ENCODE measurements around the gene MCRS1. TPM values are rescaled to one million over a fixed set of nuclear protein-coding genes. Genes with fewer than 3 reads are reported as not detected.
A peak's percentile ranks its signal among the peaks of the same experiment; 100 is the strongest.

Gene MCRS1
- total RNA-seq, 1 donor from 2014 or later: 103 TPM

DNA sequence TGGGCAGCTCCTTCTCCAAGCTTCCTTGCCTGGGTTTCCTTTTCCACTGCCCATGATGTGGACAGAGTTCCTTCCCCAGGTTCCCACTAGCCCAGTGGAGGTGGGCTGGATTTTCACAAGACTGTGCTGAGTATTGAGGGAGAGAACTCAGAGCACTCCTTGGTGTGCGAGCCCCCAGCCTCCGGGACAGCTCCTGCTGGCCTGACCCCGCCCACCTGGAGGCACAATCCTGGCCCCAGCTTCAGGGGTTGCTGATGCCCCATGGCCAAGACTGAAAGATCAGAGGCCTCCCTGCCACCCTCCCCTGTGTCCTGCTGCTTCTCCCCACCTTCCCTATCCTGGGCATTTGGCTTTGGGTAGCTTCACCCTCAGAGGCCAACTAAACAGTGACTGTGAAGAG is 21.5 kb downstream of the MCRS1 start:
- peaks cover 25% of the 10 kb centered on the region for H3K4me1 Mint-ChIP-seq (ENCODE audit: low read depth, unreplicated experiment)
- no peak overlapping the region for H3K27ac Mint-ChIP-seq (ENCODE audit: unreplicated experiment)
- no peak for DNase-seq
- H3K36me3 Mint-ChIP-seq (ENCODE audit: unreplicated experiment): no peaks in the 10 kb centered on the region
- H3K27me3 Mint-ChIP-seq (ENCODE audit: unreplicated experiment): peaks cover 21% of the 10 kb centered on the region
- H3K4me3 Mint-ChIP-seq (ENCODE audit: unreplicated experiment): no peak overlapping the region
- H3K9me3 Mint-ChIP-seq (ENCODE audit: unreplicated experiment): peaks cover 15% of the 10 kb centered on the region
- TF ChIP-seq, protein P1, sequence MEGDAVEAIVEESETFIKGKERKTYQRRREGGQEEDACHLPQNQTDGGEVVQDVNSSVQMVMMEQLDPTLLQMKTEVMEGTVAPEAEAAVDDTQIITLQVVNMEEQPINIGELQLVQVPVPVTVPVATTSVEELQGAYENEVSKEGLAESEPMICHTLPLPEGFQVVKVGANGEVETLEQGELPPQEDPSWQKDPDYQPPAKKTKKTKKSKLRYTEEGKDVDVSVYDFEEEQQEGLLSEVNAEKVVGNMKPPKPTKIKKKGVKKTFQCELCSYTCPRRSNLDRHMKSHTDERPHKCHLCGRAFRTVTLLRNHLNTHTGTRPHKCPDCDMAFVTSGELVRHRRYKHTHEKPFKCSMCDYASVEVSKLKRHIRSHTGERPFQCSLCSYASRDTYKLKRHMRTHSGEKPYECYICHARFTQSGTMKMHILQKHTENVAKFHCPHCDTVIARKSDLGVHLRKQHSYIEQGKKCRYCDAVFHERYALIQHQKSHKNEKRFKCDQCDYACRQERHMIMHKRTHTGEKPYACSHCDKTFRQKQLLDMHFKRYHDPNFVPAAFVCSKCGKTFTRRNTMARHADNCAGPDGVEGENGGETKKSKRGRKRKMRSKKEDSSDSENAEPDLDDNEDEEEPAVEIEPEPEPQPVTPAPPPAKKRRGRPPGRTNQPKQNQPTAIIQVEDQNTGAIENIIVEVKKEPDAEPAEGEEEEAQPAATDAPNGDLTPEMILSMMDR (IDR thresholded peaks at IDR 0.05; ENCODE audit: partially characterized antibody, unreplicated experiment): no peak

DNA sequence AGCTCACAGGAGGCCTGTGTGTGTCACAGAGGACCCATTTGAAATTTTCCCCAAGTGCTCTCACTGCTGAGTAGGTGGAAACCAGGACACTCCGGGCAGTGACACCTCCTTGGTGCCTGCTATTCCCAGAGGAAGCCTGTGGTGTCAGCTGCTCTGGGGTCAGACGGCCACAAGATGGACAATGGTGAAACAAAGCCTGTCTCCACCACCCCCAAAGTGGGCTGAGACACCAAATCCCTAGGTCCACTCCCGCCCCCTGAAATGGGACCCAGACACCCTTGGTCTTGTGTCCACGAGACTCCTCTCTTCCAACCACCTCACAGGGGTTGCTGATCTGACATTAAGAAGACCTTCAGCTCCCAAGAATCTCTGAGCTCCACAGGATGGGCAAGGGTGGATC is 22.1 kb downstream of the MCRS1 start:
- TF ChIP-seq, protein P1 (IDR thresholded peaks at IDR 0.05; ENCODE audit: partially characterized antibody, unreplicated experiment): no peak
- Mint-ChIP-seq H3K36me3 (ENCODE audit: unreplicated experiment) (no peaks in the 10 kb centered on the region), H3K27me3 (ENCODE audit: unreplicated experiment) (peaks cover 25% of the 10 kb centered on the region), H3K27ac (ENCODE audit: unreplicated experiment) (no peak overlapping the region), H3K4me3 (ENCODE audit: unreplicated experiment) (no peak overlapping the region), H3K4me1 (ENCODE audit: low read depth, unreplicated experiment) (peaks cover 27% of the 10 kb centered on the region), H3K9me3 (ENCODE audit: unreplicated experiment) (peaks cover 13% of the 10 kb centered on the region)
- no peak for DNase-seq

GRCh38 chr12:49543914-49544815 is 23.8 kb downstream of the MCRS1 start:
- H3K27me3 Mint-ChIP-seq (ENCODE audit: unreplicated experiment): peaks cover 28% of the 10 kb centered on the region
- H3K27ac Mint-ChIP-seq (ENCODE audit: unreplicated experiment): peak overlapping the region; percentile 34
- peak; percentile 44 for DNase-seq
- peak overlapping the region; percentile 72 for H3K4me3 Mint-ChIP-seq (ENCODE audit: unreplicated experiment)
- H3K4me1 Mint-ChIP-seq (ENCODE audit: low read depth, unreplicated experiment): peaks cover 23% of the 10 kb centered on the region
- TF ChIP-seq, protein P1 (IDR thresholded peaks at IDR 0.05; ENCODE audit: partially characterized antibody, unreplicated experiment): no peak
- H3K9me3 Mint-ChIP-seq (ENCODE audit: unreplicated experiment): peaks cover 8% of the 10 kb centered on the region
- H3K36me3 Mint-ChIP-seq (ENCODE audit: unreplicated experiment): no peaks in the 10 kb centered on the region

DNA sequence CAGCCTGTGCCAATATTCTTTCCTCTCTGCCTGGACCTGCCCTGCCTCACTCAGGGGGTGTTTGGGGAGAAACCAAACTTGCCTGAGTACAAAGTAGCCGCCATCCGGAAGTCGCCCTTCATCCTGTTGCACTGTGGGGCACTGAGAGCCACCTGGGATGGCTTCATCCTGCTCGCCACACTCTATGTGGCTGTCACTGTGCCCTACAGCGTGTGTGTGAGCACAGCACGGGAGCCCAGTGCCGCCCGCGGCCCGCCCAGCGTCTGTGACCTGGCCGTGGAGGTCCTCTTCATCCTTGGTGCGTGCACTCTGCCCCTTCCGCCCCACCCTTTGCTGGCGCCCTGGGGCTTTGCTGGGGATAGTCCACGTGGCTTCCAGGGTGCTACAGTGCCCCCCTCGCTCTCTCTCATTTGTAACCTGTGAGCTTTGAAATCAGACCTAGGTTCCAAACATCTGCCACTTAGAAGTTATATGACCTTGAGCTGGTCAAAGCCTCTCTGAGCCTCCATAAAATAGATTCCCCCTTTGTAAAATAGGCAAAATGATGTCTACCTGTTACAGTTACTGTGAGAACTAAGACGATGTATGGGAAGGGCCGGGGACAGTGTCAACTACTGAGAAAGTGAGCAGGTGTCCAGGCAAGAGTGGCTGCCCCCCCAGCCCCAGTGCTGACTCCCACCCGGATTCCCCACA is 24.6 kb downstream of the MCRS1 start:
- no peaks in the 10 kb centered on the region for H3K36me3 Mint-ChIP-seq (ENCODE audit: unreplicated experiment)
- no peak for DNase-seq
- TF ChIP-seq, protein P1 (IDR thresholded peaks at IDR 0.05; ENCODE audit: partially characterized antibody, unreplicated experiment): no peak
- no peak overlapping the region for H3K27ac Mint-ChIP-seq (ENCODE audit: unreplicated experiment)
- H3K4me1 Mint-ChIP-seq (ENCODE audit: low read depth, unreplicated experiment): peaks cover 23% of the 10 kb centered on the region
- H3K27me3 Mint-ChIP-seq (ENCODE audit: unreplicated experiment): peaks cover 26% of the 10 kb centered on the region
- H3K9me3 Mint-ChIP-seq (ENCODE audit: unreplicated experiment): peaks cover 8% of the 10 kb centered on the region
- H3K4me3 Mint-ChIP-seq (ENCODE audit: unreplicated experiment): peak overlapping the region; percentile 3

Measured in glutamatergic neuron (in vitro differentiated cells).